Femur (tissue), 1 donor: Measurements from ENCODE around the gene BORA.
A peak's percentile ranks its signal among the peaks of the same experiment; 100 is the strongest.
"Not testable (repeated sequence)": the region's sequence is repeated elsewhere in the genome, so short reads cannot be mapped to it uniquely, and the experiment has no call there.

Experiments
- DNase-seq: peaks from one replicate; pipeline ENCODE4 v3.0.0-alpha.2; 2017

Gene BORA

DNA sequence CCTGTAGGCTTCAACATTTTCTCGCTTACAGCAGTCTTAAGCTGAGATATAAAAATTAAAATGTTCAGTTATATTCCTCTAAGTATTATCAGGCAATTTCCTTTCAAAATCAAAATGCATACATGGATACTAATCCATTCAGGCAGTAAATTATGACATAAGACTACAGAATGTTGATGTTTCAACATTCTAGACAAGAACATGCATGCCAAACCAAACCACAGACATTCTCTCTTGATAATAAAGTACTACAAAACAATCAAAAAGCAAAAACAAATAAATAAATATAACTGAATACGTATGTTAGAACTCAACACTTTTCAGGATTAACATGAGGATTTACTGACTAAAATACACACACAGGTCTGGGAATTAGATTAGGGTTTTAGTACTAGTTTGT lies 46.3 kb downstream of the BORA start:
- DNase-seq, result no peak

DNA sequence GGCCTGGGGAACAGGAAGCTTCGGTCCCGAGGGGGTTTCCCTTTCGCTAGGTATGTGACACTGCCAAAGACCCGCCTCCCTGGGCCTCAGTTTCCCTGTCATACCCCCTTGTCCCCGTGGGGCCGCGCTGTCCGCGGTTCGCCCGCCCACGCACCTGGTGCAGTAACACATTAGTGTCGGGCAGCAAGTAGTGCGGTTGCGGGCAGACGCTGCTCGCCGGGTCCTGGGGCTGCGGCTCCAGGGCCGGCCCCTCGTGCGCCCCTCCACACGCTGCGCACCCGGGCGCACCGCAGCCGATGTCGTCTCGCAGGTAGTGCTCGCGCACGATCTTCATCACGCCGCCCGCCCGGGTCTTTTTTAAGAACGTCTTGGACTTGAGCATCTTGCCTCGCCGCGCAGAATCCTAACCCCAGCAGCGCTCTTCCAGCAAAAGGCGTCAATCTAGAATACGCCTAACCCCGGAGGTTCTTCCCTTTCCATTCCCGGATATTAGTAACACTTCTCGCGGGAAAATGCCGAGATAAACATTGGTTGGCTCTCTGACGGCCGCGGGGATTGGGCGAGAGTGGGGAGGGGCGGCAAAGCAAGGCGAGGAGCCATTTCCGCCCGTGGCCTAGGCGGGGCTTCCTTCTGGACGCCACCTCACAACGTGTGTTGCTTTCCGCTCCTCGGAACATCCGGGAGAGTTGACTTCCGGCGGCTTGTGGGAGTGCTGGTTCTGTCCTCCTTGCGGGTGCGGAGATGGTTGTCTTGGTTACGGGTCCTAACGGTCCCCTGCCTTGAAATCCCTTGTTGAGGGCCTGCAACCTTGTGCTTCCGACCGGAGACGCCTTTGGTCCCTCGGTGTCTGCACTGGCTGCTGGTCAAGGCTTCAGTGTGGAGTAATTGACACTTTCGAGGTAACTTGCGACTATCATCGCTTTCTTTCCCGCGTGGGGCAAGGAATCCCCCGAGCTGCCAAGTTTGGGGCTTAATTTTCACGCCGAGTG lies 54.0 kb downstream of the BORA start, which contains the start of the genes DIS3 and PIBF1:
DIS3 (minus strand) TSS at position 450 of the 989 bp plus-strand sequence; CDS start at position 382, 68 bp downstream.
PIBF1 (plus strand) TSS at position 683 of the 989 bp plus-strand sequence. CDS start 1,337 bp downstream, outside the sequence.
- DNase-seq, result peak; percentile 99

DNA sequence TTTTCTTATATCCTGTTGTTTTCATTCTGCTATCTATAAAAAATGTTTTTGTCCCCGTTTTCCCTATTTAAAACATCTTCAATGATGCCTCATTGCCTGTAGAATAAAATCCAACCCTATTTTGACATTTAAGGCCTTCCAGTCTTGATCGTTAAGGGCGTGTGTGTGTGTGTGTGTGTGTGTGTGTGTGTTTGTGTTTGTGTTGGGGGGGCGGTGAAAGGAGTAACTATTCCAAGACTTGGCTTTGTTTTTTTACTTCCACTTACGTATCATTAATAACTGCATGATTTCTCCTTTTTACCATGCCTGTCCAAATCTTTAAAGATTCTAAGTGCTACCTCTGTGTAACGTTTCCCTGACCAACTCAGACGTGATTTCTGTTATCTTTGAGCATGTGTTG lies 55.0 kb downstream of the BORA start:
- peak; percentile 25 for DNase-seq

DNA sequence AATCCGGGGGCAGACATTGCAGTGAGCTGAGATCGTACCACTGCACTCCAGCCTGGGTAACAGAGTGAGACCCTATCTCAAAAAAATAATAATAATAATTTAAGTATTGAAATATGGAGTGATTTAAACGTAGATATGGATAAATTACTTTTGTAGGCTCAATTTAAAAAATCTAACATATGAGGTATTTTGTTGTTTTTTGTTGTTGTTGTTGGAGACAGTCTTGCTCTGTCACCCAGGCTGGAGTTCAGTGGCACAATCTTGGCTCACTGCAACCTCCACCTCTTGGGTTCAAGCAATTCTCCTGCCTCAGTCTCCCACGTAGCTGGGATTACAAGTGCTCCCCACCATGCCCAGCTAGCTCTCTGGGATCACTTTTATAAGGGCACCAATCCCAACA lies 57.0 kb downstream of the BORA start:
- DNase-seq, result not testable (repeated sequence)

DNA sequence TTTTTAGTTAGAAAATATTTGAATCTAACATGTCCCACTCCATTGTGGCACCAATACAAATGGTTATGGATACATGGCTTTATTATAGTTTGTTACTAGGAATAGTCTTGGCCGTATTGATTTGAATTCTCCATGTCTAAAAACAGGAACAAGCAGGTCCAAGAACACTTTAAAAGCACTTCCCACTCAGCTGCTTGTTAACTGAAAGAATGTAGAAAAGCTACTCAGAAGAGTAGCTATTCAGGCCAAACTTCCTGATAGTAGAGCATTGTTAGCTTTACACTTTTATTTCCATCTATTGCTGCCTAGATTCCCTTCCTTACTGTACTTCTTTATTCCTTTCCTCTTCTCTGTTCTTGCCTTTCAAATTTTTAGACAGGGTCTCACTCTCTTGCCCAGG lies 61.1 kb downstream of the BORA start:
- no peak for DNase-seq

DNA sequence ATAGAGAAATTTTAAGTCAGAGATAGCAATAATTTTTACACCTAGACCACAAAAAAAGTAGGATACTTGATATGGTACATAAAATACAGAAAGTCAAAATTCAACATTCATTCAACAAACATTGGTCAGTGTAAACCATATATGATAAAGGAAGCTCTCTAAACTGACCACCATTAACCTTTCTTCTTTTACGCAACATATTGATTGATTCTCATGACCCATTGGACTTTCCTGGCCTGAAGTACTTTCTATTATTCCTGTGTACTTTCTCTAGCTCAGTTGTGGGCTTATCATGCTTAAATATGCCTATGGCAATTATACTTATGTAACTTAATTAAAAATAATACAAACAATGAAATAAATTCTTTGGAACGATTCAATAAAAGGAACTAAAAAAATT lies 64.9 kb downstream of the BORA start:
- DNase-seq, result no peak

DNA sequence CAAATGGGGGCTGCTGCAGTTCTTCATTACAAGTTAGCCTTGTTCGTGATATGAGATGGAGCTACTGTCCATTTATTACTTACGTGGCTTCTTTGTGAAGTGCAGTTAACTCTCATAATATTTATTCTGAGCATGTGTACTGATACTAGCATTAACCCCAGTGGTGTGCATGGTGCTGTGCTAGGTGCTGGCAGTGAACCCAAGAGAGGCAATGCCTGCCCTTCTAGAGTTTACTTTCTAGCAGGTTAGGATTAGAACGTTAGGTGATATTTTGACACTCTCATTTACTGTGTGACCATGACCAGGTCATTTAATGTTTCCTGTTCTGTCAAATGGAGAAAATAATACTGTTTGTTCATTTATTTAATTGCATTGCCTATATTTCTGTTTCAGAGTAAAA lies 71.1 kb downstream of the BORA start:
- DNase-seq, result no peak

DNA sequence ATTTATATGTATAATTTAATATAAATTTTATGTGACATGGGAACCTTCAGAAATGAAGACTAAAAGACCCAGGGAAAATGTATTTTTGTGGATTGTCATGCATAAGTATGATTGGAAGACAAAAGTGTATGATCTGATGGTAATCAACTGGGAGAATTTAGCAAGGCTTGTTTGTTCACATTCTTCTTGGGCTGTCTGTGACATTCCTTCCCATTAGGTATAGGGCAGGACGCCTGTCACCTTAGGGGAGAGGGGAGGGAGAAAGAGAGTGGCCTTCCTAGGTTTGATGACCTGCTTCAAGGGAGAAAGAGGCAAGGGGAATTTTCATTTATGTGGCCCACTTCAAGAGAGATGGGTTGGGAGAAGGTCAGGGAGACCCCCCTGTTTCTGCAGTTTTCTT lies 76.6 kb downstream of the BORA start:
- DNase-seq, result no peak
